ENCODE data around the gene AIFM2.
"Not testable (repeated sequence)": the region's sequence is repeated elsewhere in the genome, so short reads cannot be mapped to it uniquely, and the experiment has no call there.

The AIFM2 gene

GRCh38 chr10:70164163-70164562 lies 31.5 kb upstream of the AIFM2 start:
- ChIA-PET POLR2A (no interaction called here), CTCF (no interaction called here)
- no peak for TF ChIP-seq TARDBP (IDR thresholded peaks at IDR 0.05)
- TF ChIP-seq NFRKB (IDR thresholded peaks at IDR 0.05) = no peak
- TF ChIP-seq BHLHE40 (IDR thresholded peaks at IDR 0.05; ENCODE audit: borderline replicate concordance) = no peak
- no peak for TF ChIP-seq L3MBTL2 (conservative IDR thresholded peaks at IDR 0.05)
- no peak for TF ChIP-seq FOXK2 (IDR thresholded peaks at IDR 0.05)
- TF ChIP-seq LEF1 (IDR thresholded peaks at IDR 0.05; ENCODE audit: borderline replicate concordance) = no peak
- TF ChIP-seq FOXM1 (IDR thresholded peaks at IDR 0.05; ENCODE audit: borderline replicate concordance) = no peak
- no peak for TF ChIP-seq FOXA1 (IDR thresholded peaks at IDR 0.05)
- TF ChIP-seq ELF4 (IDR thresholded peaks at IDR 0.05) = no peak
- TF ChIP-seq ARNT (IDR thresholded peaks at IDR 0.05) = no peak
- no peak for TF ChIP-seq ZNF384 (IDR thresholded peaks at IDR 0.05)
- TF ChIP-seq SUZ12 (IDR thresholded peaks at IDR 0.05) = no peak
- TF ChIP-seq CTBP1 (IDR thresholded peaks at IDR 0.05; ENCODE audit: borderline replicate concordance) = no peak
- no peak for TF ChIP-seq SP1 (IDR thresholded peaks at IDR 0.05)
- TF ChIP-seq PKNOX1 (IDR thresholded peaks at IDR 0.05) = no peak
- TF ChIP-seq HDGF (IDR thresholded peaks at IDR 0.05; ENCODE audit: borderline replicate concordance) = no peak
- DNase-seq (ENCODE audit: extremely low spot score) = no peak

- no peak for TF ChIP-seq SUZ12 (IDR thresholded peaks at IDR 0.05)
- no peak for TF ChIP-seq ZNF384 (IDR thresholded peaks at IDR 0.05)
- no peak for TF ChIP-seq BHLHE40 (IDR thresholded peaks at IDR 0.05; ENCODE audit: borderline replicate concordance)
- no peak for TF ChIP-seq ARNT (IDR thresholded peaks at IDR 0.05)
- TF ChIP-seq NFRKB (IDR thresholded peaks at IDR 0.05) = no peak
- TF ChIP-seq FOXK2 (IDR thresholded peaks at IDR 0.05) = no peak
- TF ChIP-seq FOXM1 (IDR thresholded peaks at IDR 0.05; ENCODE audit: borderline replicate concordance) = no peak
- TF ChIP-seq PKNOX1 (IDR thresholded peaks at IDR 0.05) = no peak
- TF ChIP-seq LEF1 (IDR thresholded peaks at IDR 0.05; ENCODE audit: borderline replicate concordance) = no peak
- no peak for TF ChIP-seq TARDBP (IDR thresholded peaks at IDR 0.05)
- no peak for TF ChIP-seq FOXA1 (IDR thresholded peaks at IDR 0.05)
- TF ChIP-seq L3MBTL2 (conservative IDR thresholded peaks at IDR 0.05) = no peak
- no peak for TF ChIP-seq ELF4 (IDR thresholded peaks at IDR 0.05)
- TF ChIP-seq HDGF (IDR thresholded peaks at IDR 0.05; ENCODE audit: borderline replicate concordance) = no peak
- no peak for DNase-seq (ENCODE audit: extremely low spot score)
- ChIA-PET CTCF (no interaction called here), POLR2A (interaction anchor here (1.2 kb wide), 1 partner anchor 17 kb away, joined by 9 read pairs; the partner anchor contains the start of gene TYSND1)
Observed at GRCh38 chr10:70163448-70163847, 30.8 kb upstream of the AIFM2 start.

- TF ChIP-seq SP1 (IDR thresholded peaks at IDR 0.05) (no peak), HDGF (IDR thresholded peaks at IDR 0.05; ENCODE audit: borderline replicate concordance) (no peak), ELF4 (IDR thresholded peaks at IDR 0.05) (no peak), PKNOX1 (IDR thresholded peaks at IDR 0.05) (no peak), TARDBP (IDR thresholded peaks at IDR 0.05) (no peak), NFRKB (IDR thresholded peaks at IDR 0.05) (no peak), LEF1 (IDR thresholded peaks at IDR 0.05; ENCODE audit: borderline replicate concordance) (no peak), SUZ12 (IDR thresholded peaks at IDR 0.05) (no peak)
- ChIA-PET CTCF (no interaction called here), POLR2A (interaction anchor here (1.2 kb wide), 1 partner anchor 16 kb away, joined by 9 read pairs; the partner anchor contains the start of gene TYSND1)
- DNase-seq (ENCODE audit: extremely low spot score) = no peak
Observed at GRCh38 chr10:70162892-70163201, 30.2 kb upstream of the AIFM2 start.

- no peak for DNase-seq (ENCODE audit: extremely low spot score)
- ChIA-PET CTCF (no interaction called here), POLR2A (interaction anchor here (1.2 to 2.1 kb wide), 3 partner anchors 9 to 17 kb away, joined by 4 to 9 read pairs (median 7); partner anchors contain the start of genes SAR1A and TYSND1)
- no peak for TF ChIP-seq L3MBTL2 (conservative IDR thresholded peaks at IDR 0.05)
Observed at GRCh38 chr10:70162151-70162891, 29.7 kb upstream of the AIFM2 start.

GRCh38 chr10:70160798-70161197 lies 28.2 kb upstream of the AIFM2 start:
- TF ChIP-seq SUZ12 (IDR thresholded peaks at IDR 0.05) (no peak), PKNOX1 (IDR thresholded peaks at IDR 0.05) (no peak), HDGF (IDR thresholded peaks at IDR 0.05; ENCODE audit: borderline replicate concordance) (no peak), BHLHE40 (IDR thresholded peaks at IDR 0.05; ENCODE audit: borderline replicate concordance) (no peak), NFRKB (IDR thresholded peaks at IDR 0.05) (no peak), TARDBP (IDR thresholded peaks at IDR 0.05) (no peak), ELF4 (IDR thresholded peaks at IDR 0.05) (no peak), FOXM1 (IDR thresholded peaks at IDR 0.05; ENCODE audit: borderline replicate concordance) (no peak), CTBP1 (IDR thresholded peaks at IDR 0.05; ENCODE audit: borderline replicate concordance) (no peak)
- no peak for DNase-seq (ENCODE audit: extremely low spot score)
- ChIA-PET CTCF (interaction anchor here (1.2 kb wide), 1 partner anchor 14 kb away, joined by 4 read pairs; the partner anchor contains the start of gene TYSND1), POLR2A (interaction anchor here (0.9 to 2.1 kb wide), 3 partner anchors 10 to 15 kb away, joined by 4 to 7 read pairs (median 7); partner anchors contain the start of genes SAR1A and TYSND1)

- CTCF ChIA-PET = interaction anchor here (1.1 kb wide), 1 partner anchor 12 kb away, joined by 3 read pairs; the partner anchor contains the start of gene TYSND1
- DNase-seq (ENCODE audit: extremely low spot score) = not testable (repeated sequence)
- POLR2A ChIA-PET = interaction anchor here (1.2 to 4.3 kb wide), 2 partner anchors 11 to 13 kb away, joined by 3 to 16 read pairs; partner anchors contain the start of genes SAR1A and TYSND1
Observed at GRCh38 chr10:70159366-70159765, 26.7 kb upstream of the AIFM2 start.

Data from HEK293T (cell line).